WTC11 (cell line): Measurements from ENCODE around the gene PLEKHA6. TPM values are rescaled to one million over a fixed set of nuclear protein-coding genes. Genes with fewer than 3 reads are reported as not detected.

ENCODE experiments used
- ATAC-seq: fragments of 200-7000 bp; cut with Tn5 transposase; 2 replicates; pipeline ENCODE4 v1.10.0; 2021; ENCODE audit warnings: mild to moderate bottlenecking, moderate library complexity
- CTCF ChIA-PET: fragments of 300-600 bp; sonication (Branson Sonifier 250); formaldehyde crosslinking; loops from one replicate; lab custom pipeline; 2021; ENCODE audit warnings: antibody characterized with exemption; lab: Charles Lee
- POLR2A ChIA-PET: fragments of 350-600 bp; sonication (Branson Sonifier 250); formaldehyde crosslinking; loops from one replicate; lab custom pipeline; 2021; ENCODE audit warnings: antibody characterized with exemption; lab: Charles Lee
- DNase-seq: peaks from one replicate; pipeline ENCODE4 v3.0.0; 2021; ENCODE audit warnings: low spot score
- H3K27ac Mint-ChIP-seq: 2 replicates; pipeline ENCODE4 v1.8.0; 2021; ENCODE audit warnings: mixed read lengths
- H3K27me3 Mint-ChIP-seq: 2 replicates; pipeline ENCODE4 v1.8.0; 2021; ENCODE audit warnings: low read depth, mild to moderate bottlenecking, moderate library complexity, mixed read lengths
- H3K36me3 Mint-ChIP-seq: 2 replicates; pipeline ENCODE4 v1.8.0; 2021; ENCODE audit warnings: mixed read lengths
- H3K4me1 Mint-ChIP-seq: 2 replicates; pipeline ENCODE4 v1.8.0; 2022; ENCODE audit warnings: mixed read lengths
- H3K4me3 Mint-ChIP-seq: 2 replicates; pipeline ENCODE4 v1.8.0; 2021; ENCODE audit warnings: mild to moderate bottlenecking, moderate library complexity, mixed read lengths
- H3K9me3 Mint-ChIP-seq: 2 replicates; pipeline ENCODE4 v1.8.0; 2021; ENCODE audit warnings: mixed read lengths
- CREM ChIP-seq: sonication (generic); formaldehyde crosslinking; IDR thresholded peaks from 2 replicates; pipeline ENCODE4 v1.8.1; 2022; ENCODE audit warnings: mild to moderate bottlenecking, missing genetic modification reagents, moderate library complexity
- EMX1 ChIP-seq: fragments of 250-450 bp; sonication (Bioruptor Pico); IDR thresholded peaks from 2 replicates; pipeline ENCODE4 v1.8.0; 2021; ENCODE audit warnings: mild to moderate bottlenecking
- GABPB1 ChIP-seq: sonication (generic); formaldehyde crosslinking; IDR thresholded peaks from 2 replicates; pipeline ENCODE4 v1.8.1; 2023; ENCODE audit warnings: mild to moderate bottlenecking, missing genetic modification reagents
- JAZF1 ChIP-seq: fragments of 250-450 bp; sonication (Bioruptor Pico); IDR thresholded peaks from 2 replicates; pipeline ENCODE4 v1.9.0; 2021; ENCODE audit warnings: moderate library complexity, mild to moderate bottlenecking, inconsistent platforms
- JUN ChIP-seq: sonication (generic); formaldehyde crosslinking; IDR thresholded peaks from 2 replicates; pipeline ENCODE4 v1.8.0; 2023; ENCODE audit warnings: mild to moderate bottlenecking, missing genetic modification reagents
- NR3C1 ChIP-seq: sonication (generic); formaldehyde crosslinking; conservative IDR thresholded peaks from 2 replicates; pipeline ENCODE4 v1.8.1; 2023; ENCODE audit warnings: low read depth, mild to moderate bottlenecking, missing genetic modification reagents
- RELA ChIP-seq: sonication (generic); formaldehyde crosslinking; IDR thresholded peaks from 2 replicates; pipeline ENCODE4 v1.8.1; 2022; ENCODE audit warnings: missing genetic modification reagents, mild to moderate bottlenecking, borderline replicate concordance
- SMAD4 ChIP-seq: sonication (generic); formaldehyde crosslinking; IDR thresholded peaks from 2 replicates; pipeline ENCODE4 v1.8.0; 2022; ENCODE audit warnings: mild to moderate bottlenecking, missing genetic modification reagents
- SP1 ChIP-seq: sonication (generic); formaldehyde crosslinking; conservative IDR thresholded peaks from 2 replicates; pipeline ENCODE4 v1.8.1; 2022; ENCODE audit warnings: missing genetic modification reagents
- TEAD1 ChIP-seq: sonication (generic); formaldehyde crosslinking; IDR thresholded peaks from 2 replicates; pipeline ENCODE4 v1.8.0; 2022; ENCODE audit warnings: mild to moderate bottlenecking, missing genetic modification reagents
- ZNF219 ChIP-seq: sonication (generic); formaldehyde crosslinking; IDR thresholded peaks from 2 replicates; pipeline ENCODE4 v1.8.0; 2023; ENCODE audit warnings: missing genetic modification reagents, mild to moderate bottlenecking, borderline replicate concordance
- ZNF396 ChIP-seq: fragments of 250-450 bp; sonication (Bioruptor Pico); IDR thresholded peaks from 2 replicates; pipeline ENCODE4 v1.8.0; 2021; ENCODE audit warnings: mild to moderate bottlenecking, moderate library complexity, borderline replicate concordance
- total RNA-seq: library from RNA; stranded (reverse); gene quantifications from 3 replicates; pipeline ENCODE4 v1.2.3, GENCODE V29; 2021
- TF ChIP-seq, protein P1 (sequence below): sonication (generic); formaldehyde crosslinking; IDR thresholded peaks from 2 replicates; pipeline ENCODE4 v1.8.1; 2022; ENCODE audit warnings: mild to moderate bottlenecking, moderate library complexity, missing genetic modification reagents
- TF ChIP-seq, protein P2 (sequence below): sonication (generic); formaldehyde crosslinking; IDR thresholded peaks from 2 replicates; pipeline ENCODE4 v1.8.1; 2023; ENCODE audit warnings: mild to moderate bottlenecking, missing genetic modification reagents
- TF ChIP-seq, protein P3 (sequence below): sonication (generic); formaldehyde crosslinking; IDR thresholded peaks from 2 replicates; pipeline ENCODE4 v1.8.0; 2022; ENCODE audit warnings: mild to moderate bottlenecking, missing genetic modification reagents
- TF ChIP-seq, protein P4 (sequence below): sonication (generic); formaldehyde crosslinking; IDR thresholded peaks from 2 replicates; pipeline ENCODE4 v1.8.1; 2023; ENCODE audit warnings: mild to moderate bottlenecking, missing genetic modification reagents, moderate library complexity
- TF ChIP-seq, protein P5 (sequence below): sonication (generic); formaldehyde crosslinking; IDR thresholded peaks from 2 replicates; pipeline ENCODE4 v1.8.0; 2023; ENCODE audit warnings: missing genetic modification reagents, mild to moderate bottlenecking, borderline replicate concordance
- TF ChIP-seq, protein P6 (sequence below): fragments of 250-450 bp; sonication (Bioruptor Pico); IDR thresholded peaks from 2 replicates; pipeline ENCODE4 v1.9.0; 2021; ENCODE audit warnings: mild to moderate bottlenecking
- TF ChIP-seq, protein P7 (sequence below): sonication (generic); formaldehyde crosslinking; IDR thresholded peaks from 2 replicates; pipeline ENCODE4 v1.8.0; 2022; ENCODE audit warnings: mild to moderate bottlenecking, missing genetic modification reagents
- TF ChIP-seq, protein P8 (sequence below): sonication (generic); formaldehyde crosslinking; IDR thresholded peaks from 2 replicates; pipeline ENCODE4 v1.8.1; 2022; ENCODE audit warnings: low read depth, missing genetic modification reagents, borderline replicate concordance
- TF ChIP-seq, protein P9 (sequence below): sonication (generic); formaldehyde crosslinking; IDR thresholded peaks from 2 replicates; pipeline ENCODE4 v1.8.1; 2022; ENCODE audit warnings: mild to moderate bottlenecking, missing genetic modification reagents, moderate library complexity, borderline replicate concordance

The PLEKHA6 gene
- total RNA-seq, 1 experiment from 2014 or later = 11.6 TPM

DNA sequence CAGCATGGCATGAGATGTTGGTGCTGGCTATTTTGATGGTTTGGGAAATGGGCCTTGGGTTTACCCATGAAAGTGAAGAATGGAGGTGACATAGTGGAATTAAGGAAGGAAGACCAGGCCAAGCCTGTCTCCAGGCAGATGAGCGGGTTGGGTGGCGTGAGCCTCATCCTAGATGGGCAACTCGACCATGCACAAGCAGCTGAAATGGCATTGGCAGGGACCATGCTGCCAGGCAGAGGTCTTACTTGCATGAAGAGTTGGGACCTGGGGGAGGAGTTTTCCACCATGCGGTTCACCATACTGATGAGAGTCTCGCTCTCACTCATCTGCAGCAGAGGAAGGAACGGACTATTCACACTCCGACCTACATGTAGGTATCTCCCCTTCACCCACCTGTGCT is 108.4 kb downstream of the PLEKHA6 start:
- POLR2A ChIA-PET = no interaction called here
- peaks cover 55% of the 10 kb centered on the region for H3K4me1 Mint-ChIP-seq
- no peak overlapping the region for H3K4me3 Mint-ChIP-seq
- CTCF ChIA-PET = no interaction called here
- DNase-seq (no peak), ATAC-seq (no peak)
- H3K27me3 Mint-ChIP-seq = no peaks in the 10 kb centered on the region
- no peak overlapping the region for H3K27ac Mint-ChIP-seq
- H3K36me3 Mint-ChIP-seq = no peaks in the 10 kb centered on the region
- TF ChIP-seq RELA (no peak), GABPB1 (CRISPR knock-in tag) (no peak), JAZF1 (CRISPR knock-in tag) (no peak), SP1 (no peak), ZNF219 (CRISPR knock-in tag) (no peak), ZNF396 (no peak)
- TF ChIP-seq, protein P1, sequence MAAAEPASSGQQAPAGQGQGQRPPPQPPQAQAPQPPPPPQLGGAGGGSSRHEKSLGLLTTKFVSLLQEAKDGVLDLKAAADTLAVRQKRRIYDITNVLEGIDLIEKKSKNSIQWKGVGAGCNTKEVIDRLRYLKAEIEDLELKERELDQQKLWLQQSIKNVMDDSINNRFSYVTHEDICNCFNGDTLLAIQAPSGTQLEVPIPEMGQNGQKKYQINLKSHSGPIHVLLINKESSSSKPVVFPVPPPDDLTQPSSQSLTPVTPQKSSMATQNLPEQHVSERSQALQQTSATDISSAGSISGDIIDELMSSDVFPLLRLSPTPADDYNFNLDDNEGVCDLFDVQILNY (CRISPR knock-in tag) = no peak
- TF ChIP-seq, protein P2, sequence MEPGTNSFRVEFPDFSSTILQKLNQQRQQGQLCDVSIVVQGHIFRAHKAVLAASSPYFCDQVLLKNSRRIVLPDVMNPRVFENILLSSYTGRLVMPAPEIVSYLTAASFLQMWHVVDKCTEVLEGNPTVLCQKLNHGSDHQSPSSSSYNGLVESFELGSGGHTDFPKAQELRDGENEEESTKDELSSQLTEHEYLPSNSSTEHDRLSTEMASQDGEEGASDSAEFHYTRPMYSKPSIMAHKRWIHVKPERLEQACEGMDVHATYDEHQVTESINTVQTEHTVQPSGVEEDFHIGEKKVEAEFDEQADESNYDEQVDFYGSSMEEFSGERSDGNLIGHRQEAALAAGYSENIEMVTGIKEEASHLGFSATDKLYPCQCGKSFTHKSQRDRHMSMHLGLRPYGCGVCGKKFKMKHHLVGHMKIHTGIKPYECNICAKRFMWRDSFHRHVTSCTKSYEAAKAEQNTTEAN (CRISPR knock-in tag) = no peak
- TF ChIP-seq, protein P3, sequence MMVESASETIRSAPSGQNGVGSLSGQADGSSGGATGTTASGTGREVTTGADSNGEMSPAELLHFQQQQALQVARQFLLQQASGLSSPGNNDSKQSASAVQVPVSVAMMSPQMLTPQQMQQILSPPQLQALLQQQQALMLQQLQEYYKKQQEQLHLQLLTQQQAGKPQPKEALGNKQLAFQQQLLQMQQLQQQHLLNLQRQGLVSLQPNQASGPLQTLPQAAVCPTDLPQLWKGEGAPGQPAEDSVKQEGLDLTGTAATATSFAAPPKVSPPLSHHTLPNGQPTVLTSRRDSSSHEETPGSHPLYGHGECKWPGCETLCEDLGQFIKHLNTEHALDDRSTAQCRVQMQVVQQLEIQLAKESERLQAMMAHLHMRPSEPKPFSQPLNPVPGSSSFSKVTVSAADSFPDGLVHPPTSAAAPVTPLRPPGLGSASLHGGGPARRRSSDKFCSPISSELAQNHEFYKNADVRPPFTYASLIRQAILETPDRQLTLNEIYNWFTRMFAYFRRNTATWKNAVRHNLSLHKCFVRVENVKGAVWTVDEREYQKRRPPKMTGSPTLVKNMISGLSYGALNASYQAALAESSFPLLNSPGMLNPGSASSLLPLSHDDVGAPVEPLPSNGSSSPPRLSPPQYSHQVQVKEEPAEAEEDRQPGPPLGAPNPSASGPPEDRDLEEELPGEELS (CRISPR knock-in tag) = no peak
- TF ChIP-seq, protein P4, sequence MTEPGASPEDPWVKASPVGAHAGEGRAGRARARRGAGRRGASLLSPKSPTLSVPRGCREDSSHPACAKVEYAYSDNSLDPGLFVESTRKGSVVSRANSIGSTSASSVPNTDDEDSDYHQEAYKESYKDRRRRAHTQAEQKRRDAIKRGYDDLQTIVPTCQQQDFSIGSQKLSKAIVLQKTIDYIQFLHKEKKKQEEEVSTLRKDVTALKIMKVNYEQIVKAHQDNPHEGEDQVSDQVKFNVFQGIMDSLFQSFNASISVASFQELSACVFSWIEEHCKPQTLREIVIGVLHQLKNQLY = no peak
- TF ChIP-seq, protein P5, sequence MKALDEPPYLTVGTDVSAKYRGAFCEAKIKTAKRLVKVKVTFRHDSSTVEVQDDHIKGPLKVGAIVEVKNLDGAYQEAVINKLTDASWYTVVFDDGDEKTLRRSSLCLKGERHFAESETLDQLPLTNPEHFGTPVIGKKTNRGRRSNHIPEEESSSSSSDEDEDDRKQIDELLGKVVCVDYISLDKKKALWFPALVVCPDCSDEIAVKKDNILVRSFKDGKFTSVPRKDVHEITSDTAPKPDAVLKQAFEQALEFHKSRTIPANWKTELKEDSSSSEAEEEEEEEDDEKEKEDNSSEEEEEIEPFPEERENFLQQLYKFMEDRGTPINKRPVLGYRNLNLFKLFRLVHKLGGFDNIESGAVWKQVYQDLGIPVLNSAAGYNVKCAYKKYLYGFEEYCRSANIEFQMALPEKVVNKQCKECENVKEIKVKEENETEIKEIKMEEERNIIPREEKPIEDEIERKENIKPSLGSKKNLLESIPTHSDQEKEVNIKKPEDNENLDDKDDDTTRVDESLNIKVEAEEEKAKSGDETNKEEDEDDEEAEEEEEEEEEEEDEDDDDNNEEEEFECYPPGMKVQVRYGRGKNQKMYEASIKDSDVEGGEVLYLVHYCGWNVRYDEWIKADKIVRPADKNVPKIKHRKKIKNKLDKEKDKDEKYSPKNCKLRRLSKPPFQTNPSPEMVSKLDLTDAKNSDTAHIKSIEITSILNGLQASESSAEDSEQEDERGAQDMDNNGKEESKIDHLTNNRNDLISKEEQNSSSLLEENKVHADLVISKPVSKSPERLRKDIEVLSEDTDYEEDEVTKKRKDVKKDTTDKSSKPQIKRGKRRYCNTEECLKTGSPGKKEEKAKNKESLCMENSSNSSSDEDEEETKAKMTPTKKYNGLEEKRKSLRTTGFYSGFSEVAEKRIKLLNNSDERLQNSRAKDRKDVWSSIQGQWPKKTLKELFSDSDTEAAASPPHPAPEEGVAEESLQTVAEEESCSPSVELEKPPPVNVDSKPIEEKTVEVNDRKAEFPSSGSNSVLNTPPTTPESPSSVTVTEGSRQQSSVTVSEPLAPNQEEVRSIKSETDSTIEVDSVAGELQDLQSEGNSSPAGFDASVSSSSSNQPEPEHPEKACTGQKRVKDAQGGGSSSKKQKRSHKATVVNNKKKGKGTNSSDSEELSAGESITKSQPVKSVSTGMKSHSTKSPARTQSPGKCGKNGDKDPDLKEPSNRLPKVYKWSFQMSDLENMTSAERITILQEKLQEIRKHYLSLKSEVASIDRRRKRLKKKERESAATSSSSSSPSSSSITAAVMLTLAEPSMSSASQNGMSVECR = no peak
- TF ChIP-seq, protein P6, sequence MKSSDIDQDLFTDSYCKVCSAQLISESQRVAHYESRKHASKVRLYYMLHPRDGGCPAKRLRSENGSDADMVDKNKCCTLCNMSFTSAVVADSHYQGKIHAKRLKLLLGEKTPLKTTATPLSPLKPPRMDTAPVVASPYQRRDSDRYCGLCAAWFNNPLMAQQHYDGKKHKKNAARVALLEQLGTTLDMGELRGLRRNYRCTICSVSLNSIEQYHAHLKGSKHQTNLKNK = no peak
- TF ChIP-seq, protein P7, sequence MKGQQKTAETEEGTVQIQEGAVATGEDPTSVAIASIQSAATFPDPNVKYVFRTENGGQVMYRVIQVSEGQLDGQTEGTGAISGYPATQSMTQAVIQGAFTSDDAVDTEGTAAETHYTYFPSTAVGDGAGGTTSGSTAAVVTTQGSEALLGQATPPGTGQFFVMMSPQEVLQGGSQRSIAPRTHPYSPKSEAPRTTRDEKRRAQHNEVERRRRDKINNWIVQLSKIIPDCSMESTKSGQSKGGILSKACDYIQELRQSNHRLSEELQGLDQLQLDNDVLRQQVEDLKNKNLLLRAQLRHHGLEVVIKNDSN (CRISPR knock-in tag) = no peak
- H3K9me3 Mint-ChIP-seq = no peaks in the 10 kb centered on the region

DNA sequence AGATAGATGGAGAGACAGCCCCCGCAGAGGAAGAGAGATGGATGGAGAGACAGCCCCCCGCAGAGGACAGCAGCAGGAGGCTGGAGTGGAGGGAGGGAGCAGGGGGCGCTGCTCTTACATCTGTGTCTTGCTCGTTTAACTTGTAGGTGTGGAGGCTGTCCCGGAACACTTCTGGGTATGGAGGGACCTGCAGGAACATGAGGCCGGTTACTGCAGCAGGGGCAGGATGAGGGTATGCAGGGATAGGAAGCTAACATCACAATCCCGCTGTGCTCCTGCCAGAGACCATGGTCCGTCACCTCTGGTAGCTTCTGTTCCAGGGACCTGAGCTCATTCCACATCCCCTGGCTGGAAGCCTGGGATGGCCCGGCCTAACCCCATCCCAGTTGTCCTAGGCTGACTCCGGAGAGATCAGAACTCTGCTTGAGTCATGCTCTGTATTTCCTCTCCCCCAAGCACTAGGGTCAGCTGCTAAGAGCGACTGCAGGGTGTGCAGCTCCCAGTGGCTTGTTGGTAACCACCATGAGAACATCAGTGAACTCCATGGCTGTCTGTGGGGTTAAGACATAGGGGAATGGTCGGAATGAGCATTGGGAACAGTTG is 109.2 kb downstream of the PLEKHA6 start:
- DNase-seq (no peak), ATAC-seq (no peak)
- peaks cover 48% of the 10 kb centered on the region for H3K4me1 Mint-ChIP-seq
- H3K4me3 Mint-ChIP-seq = no peak overlapping the region
- ChIA-PET POLR2A (no interaction called here), CTCF (interaction anchor here (0.8 to 4.5 kb wide), 3 partner anchors 8 to 43 kb away, joined by 4 to 17 read pairs (median 5); partner anchors contain the start of gene GOLT1A)
- H3K27ac Mint-ChIP-seq = no peak overlapping the region
- no peaks in the 10 kb centered on the region for H3K9me3 Mint-ChIP-seq
- no peaks in the 10 kb centered on the region for H3K27me3 Mint-ChIP-seq
- no peaks in the 10 kb centered on the region for H3K36me3 Mint-ChIP-seq
- TF ChIP-seq NR3C1 (CRISPR knock-in tag) = no peak
- TF ChIP-seq EMX1 (CRISPR knock-in tag) = no peak
- TF ChIP-seq, protein P8, sequence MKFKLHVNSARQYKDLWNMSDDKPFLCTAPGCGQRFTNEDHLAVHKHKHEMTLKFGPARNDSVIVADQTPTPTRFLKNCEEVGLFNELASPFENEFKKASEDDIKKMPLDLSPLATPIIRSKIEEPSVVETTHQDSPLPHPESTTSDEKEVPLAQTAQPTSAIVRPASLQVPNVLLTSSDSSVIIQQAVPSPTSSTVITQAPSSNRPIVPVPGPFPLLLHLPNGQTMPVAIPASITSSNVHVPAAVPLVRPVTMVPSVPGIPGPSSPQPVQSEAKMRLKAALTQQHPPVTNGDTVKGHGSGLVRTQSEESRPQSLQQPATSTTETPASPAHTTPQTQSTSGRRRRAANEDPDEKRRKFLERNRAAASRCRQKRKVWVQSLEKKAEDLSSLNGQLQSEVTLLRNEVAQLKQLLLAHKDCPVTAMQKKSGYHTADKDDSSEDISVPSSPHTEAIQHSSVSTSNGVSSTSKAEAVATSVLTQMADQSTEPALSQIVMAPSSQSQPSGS (CRISPR knock-in tag) = no peak
- TF ChIP-seq TEAD1 (CRISPR knock-in tag) = no peak
- TF ChIP-seq, protein P9, sequence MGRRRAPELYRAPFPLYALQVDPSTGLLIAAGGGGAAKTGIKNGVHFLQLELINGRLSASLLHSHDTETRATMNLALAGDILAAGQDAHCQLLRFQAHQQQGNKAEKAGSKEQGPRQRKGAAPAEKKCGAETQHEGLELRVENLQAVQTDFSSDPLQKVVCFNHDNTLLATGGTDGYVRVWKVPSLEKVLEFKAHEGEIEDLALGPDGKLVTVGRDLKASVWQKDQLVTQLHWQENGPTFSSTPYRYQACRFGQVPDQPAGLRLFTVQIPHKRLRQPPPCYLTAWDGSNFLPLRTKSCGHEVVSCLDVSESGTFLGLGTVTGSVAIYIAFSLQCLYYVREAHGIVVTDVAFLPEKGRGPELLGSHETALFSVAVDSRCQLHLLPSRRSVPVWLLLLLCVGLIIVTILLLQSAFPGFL = no peak
- TF ChIP-seq SMAD4 (CRISPR knock-in tag) = no peak
- TF ChIP-seq JUN (CRISPR knock-in tag) = no peak
- TF ChIP-seq CREM (CRISPR knock-in tag) = no peak
